GM19193 (cell line): ENCODE results near the gene TMPRSS13.

Source experiments
- POLR2A ChIP-seq: IDR thresholded peaks from 4 replicates; pipeline ENCODE4 v1.6.1; 2011; ENCODE audit not compliant: insufficient read depth, insufficient read length; ENCODE audit errors: extremely low read depth

Gene TMPRSS13

DNA sequence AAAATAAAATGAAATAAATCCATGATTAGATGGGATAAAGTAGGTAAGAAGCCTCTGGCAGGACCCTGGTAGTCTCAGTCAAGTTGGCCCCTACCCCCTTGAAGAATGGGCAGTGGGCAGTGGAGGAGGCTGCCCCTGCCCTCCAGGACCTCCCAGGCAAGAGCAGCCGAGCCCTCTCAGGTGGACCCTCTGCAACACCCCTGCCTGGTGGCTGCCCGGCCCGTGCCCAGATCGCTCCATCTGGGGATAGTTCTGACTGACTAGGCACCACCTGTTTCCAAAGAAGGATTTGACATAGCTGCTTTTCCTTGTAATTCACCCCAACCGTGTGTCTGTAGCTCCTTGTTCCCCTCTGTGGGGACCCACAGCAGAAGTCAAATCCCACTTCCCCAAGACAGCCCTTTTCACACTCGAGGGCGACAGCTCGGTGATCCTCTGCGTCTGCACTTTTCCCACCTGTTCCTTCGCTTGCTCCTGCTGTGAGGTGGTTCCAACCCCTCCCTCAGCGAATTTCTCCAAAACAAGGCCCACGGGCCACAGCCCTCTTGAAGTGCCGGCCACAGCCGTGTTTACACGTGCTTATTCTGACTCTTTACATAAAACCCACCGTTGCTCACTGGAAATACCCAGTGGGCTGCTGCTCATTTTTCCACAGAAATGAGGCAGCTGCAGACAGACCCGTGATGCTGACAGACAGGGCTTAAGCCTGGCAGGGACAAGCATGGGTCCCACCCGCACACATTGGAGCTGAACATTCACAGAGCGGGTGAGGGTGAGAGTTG lies 5.5 kb upstream of the TMPRSS13 start:
- TF ChIP-seq POLR2A, result no peak

DNA sequence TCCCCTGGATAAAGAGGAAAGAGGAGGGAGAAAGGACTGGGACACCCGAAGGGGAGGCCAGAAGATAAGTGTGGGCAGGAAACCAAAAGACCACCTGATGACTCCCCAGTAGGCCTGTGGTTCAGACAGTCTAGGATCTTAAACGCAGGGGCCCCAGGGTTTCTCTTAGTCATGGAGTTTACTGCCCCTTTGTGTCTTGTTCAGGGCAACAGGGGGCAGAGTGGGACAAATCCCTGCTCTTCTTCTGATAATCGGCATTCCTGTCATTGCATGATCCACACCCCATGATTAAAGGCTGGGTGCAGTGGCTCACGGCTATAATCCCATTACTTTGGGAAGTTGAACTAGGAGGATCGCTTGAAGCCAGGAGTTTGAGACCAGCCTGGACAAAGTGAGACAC lies 4.7 kb upstream of the TMPRSS13 start:
- no peak for TF ChIP-seq POLR2A

- no peak for TF ChIP-seq POLR2A
Observed at GRCh38 chr11:117933475-117933874, 4.3 kb upstream of the TMPRSS13 start.

- no peak for TF ChIP-seq POLR2A
Observed at GRCh38 chr11:117932947-117933346, 3.7 kb upstream of the TMPRSS13 start.

DNA sequence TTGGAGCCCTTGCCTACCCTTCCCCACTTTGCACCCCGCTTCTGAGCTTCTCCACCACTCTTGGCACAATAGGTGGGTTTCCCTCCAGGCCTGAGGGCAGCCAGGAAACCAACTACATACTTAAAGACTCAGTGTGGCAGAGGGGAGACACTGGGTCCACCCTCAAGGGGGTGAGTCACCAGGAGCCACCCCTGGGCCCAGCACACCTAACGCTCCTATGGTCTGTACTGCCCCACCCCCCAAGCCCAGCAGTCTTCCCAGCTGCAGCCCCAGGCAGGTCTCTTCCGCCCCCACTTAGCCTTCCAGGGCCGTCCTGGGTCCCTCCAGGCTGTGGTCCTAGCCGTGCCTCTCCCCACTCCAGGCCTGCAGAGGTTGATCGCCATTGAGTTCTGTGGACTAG lies 3.2 kb upstream of the TMPRSS13 start:
- TF ChIP-seq POLR2A, result no peak

GRCh38 chr11:117931971-117932370 lies 2.8 kb upstream of the TMPRSS13 start:
- no peak for TF ChIP-seq POLR2A

GRCh38 chr11:117931331-117931950 lies 2.2 kb upstream of the TMPRSS13 start:
- no peak for TF ChIP-seq POLR2A

DNA sequence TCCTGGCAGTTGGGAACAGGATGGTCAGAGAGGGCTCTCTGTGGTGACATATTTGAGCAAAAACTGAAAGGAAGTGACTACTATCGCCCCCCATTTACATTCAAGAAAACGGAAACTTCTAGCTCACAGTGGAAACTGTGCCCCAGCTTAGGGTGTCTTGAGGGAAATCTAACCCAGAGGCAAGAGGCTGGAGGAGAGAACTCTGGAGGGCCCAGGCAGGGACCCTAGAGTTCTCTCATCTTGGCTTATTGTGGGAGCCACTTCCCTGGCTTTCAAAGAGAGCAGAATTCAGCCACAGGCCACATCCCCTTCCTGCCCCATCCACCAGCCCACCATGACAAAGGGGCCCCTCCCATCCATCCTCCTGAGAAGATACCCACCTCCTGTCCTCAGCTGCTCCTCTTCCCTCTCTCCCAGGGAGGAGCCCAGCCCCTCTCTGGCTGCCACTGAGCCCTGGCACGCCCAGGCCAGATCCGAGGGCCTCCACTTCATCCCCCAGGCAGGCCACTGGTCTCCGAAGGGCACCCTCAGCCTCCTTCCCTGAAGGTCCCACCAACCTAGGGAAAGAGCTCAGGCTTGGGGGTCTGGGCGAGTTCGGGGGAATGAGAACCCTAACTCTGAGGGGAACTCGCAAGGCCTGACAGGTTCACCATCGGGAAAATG lies 1.6 kb upstream of the TMPRSS13 start:
- TF ChIP-seq POLR2A, result no peak

GRCh38 chr11:117929916-117930570 lies 841 bp upstream of the TMPRSS13 start:
- no peak for TF ChIP-seq POLR2A

GRCh38 chr11:117928446-117929141 lies 608 bp downstream of the TMPRSS13 start:
- TF ChIP-seq POLR2A, result no peak

- TF ChIP-seq POLR2A, result no peak
Observed at GRCh38 chr11:117927926-117928325, 1.3 kb downstream of the TMPRSS13 start.

GRCh38 chr11:117925198-117925925 lies 3.8 kb downstream of the TMPRSS13 start:
- no peak for TF ChIP-seq POLR2A

GRCh38 chr11:117924631-117925170 lies 4.5 kb downstream of the TMPRSS13 start:
- no peak for TF ChIP-seq POLR2A

GRCh38 chr11:117923773-117924172 lies 5.4 kb downstream of the TMPRSS13 start:
- no peak for TF ChIP-seq POLR2A
